ENCODE measurements around the gene CENPN. TPM values are rescaled to one million over a fixed set of nuclear protein-coding genes. Genes with fewer than 3 reads are reported as not detected.

The CENPN gene
- total RNA-seq, 2 experiments from 2014 or later, result 39.4 to 47.0 TPM

- Mint-ChIP-seq H3K4me3 (peak overlapping the region; percentile 88), H3K27ac (peak overlapping the region; percentile 94), H3K27me3 (no peaks in the 10 kb centered on the region), H3K9me3 (no peaks in the 10 kb centered on the region), H3K4me1 (peaks cover 35% of the 10 kb centered on the region), H3K36me3 (peaks cover 23% of the 10 kb centered on the region)
- POLR2A ChIA-PET, result interaction anchor here (1.6 kb wide), 1 partner anchor 80 kb away, joined by 4 read pairs; the partner anchor contains the start of gene C16orf46
- DNase-seq, result no peak
- ATAC-seq (ENCODE audit: low read depth), result no peak
Observed at GRCh38 chr16:80996688-80997138, 10.3 kb upstream of the CENPN start.

DNA sequence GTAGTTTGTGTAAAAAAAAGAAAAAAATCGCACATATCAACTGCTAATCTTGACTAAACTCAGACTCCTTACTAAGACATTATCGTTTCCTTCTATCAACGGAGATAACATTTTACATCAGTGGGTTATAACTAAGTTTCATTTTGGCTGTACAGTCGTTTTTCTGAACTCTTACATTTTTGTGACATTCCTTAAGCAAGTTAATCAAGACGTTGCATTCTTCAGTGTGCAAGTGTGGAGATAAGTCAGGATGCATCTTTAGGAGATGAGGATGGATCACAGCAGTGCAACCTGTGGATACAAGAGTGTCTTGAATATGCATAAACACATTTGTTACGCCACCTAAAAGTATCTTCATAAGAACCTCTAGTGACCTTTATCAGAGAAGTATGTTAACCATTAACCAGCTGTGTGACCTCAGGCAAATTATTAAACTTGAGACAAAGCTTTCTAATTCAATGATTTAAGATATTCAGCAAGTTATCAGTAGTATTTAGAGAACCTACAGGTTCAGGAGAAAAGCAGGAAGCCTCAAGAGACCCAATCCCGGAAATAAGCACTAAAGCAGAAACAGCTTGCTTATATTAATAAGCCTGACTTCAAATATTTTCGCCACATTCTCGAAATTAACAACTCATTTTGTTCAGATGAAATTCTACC is 9.7 kb upstream of the CENPN start:
- peak overlapping the region; percentile 94 for H3K27ac Mint-ChIP-seq
- peak; percentile 52 for ATAC-seq (ENCODE audit: low read depth)

GRCh38 chr16:80997964-80998620 is 8.9 kb upstream of the CENPN start:
- Mint-ChIP-seq H3K27ac (peak overlapping the region; percentile 27), H3K4me3 (peak overlapping the region; percentile 49), H3K36me3 (peaks cover 25% of the 10 kb centered on the region), H3K27me3 (no peaks in the 10 kb centered on the region), H3K9me3 (no peaks in the 10 kb centered on the region), H3K4me1 (peaks cover 41% of the 10 kb centered on the region)
- POLR2A ChIA-PET, result interaction anchor here (1.5 to 1.6 kb wide), 2 partner anchors 8 to 79 kb away, joined by 4 to 18 read pairs; partner anchors contain the start of genes C16orf46, CENPN and CMC2
- ATAC-seq (ENCODE audit: low read depth) (no peak), DNase-seq (no peak)

More for the DNA sequence above, 9.7 kb upstream of the CENPN start:
- peaks cover 25% of the 10 kb centered on the region for H3K36me3 Mint-ChIP-seq
- POLR2A ChIA-PET, result interaction anchor here (0.7 to 1.6 kb wide), 3 partner anchors 9 to 79 kb away, joined by 3 to 18 read pairs (median 4); partner anchors contain the start of genes C16orf46, CENPN and CMC2
- peak overlapping the region; percentile 88 for H3K4me3 Mint-ChIP-seq
- no peak for DNase-seq
- H3K9me3 Mint-ChIP-seq, result no peaks in the 10 kb centered on the region
- H3K27me3 Mint-ChIP-seq, result no peaks in the 10 kb centered on the region
- H3K4me1 Mint-ChIP-seq, result peaks cover 38% of the 10 kb centered on the region

DNA sequence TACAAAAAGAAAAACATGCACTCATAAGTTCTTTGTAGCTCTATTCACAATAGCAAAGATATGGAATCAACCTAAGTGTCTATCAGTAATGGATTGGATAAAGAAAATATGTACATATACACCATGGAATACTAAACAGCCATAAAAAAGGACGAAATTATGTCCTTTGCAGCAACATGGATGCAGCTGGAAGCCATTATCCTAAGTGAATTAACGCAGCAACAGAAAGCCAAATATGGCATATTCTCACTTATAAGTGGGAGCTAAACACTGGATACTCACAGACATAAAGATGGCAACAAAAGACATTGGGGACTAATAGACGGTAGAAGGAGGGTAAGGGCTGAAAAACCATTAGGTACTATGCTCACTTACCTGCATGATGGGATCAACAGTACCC is 6.1 kb upstream of the CENPN start:
- no peak overlapping the region for H3K27ac Mint-ChIP-seq
- H3K4me3 Mint-ChIP-seq, result no peak overlapping the region
- ATAC-seq (ENCODE audit: low read depth) (no peak), DNase-seq (no peak)
- H3K4me1 Mint-ChIP-seq, result peaks cover 49% of the 10 kb centered on the region
- H3K9me3 Mint-ChIP-seq, result no peaks in the 10 kb centered on the region
- no peaks in the 10 kb centered on the region for H3K27me3 Mint-ChIP-seq
- peaks cover 25% of the 10 kb centered on the region for H3K36me3 Mint-ChIP-seq
- POLR2A ChIA-PET, result no interaction called here

DNA sequence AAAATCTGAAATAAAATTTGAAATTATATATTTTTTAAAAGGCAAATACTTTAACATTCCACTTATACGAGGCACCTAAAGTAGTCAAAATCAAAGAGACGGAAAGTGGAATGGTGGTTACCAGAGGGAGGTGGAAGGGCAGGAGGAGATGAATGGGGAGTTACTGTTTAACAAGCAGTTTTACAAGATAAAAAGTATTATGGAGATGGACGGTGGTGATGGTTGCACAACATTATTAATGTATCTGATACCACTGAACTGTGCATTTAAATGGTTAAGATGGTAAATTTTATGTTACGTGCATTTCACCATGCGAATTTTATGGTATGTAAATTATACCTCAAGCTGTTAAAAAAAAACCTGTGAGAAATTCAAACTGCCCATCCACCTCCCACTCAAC is 5.7 kb upstream of the CENPN start:
- Mint-ChIP-seq H3K36me3 (peaks cover 25% of the 10 kb centered on the region), H3K27ac (no peak overlapping the region), H3K4me1 (peaks cover 51% of the 10 kb centered on the region), H3K4me3 (no peak overlapping the region), H3K9me3 (no peaks in the 10 kb centered on the region), H3K27me3 (no peaks in the 10 kb centered on the region)
- POLR2A ChIA-PET, result no interaction called here
- DNase-seq (no peak), ATAC-seq (ENCODE audit: low read depth) (no peak)

DNA sequence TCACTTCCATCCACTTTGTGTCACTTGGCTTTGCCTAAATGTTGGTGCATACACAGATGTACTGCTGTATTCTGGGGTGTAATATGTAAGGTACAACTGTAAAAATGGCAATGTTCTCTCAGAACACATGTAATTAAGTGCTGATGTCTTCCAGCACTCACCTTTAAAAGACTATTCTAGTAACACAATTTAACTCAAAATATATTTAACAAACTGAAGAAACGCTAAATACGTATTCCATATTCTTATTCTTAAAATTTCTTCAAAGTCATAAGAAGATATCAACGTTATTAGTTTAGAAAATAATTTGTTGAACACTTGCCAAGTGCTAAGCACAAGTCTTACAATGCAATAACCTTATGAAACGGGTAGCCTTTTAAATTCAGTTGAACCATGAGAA is 4.0 kb upstream of the CENPN start:
- ATAC-seq (ENCODE audit: low read depth) (no peak), DNase-seq (no peak)
- Mint-ChIP-seq H3K4me1 (peaks cover 42% of the 10 kb centered on the region), H3K9me3 (no peaks in the 10 kb centered on the region), H3K27me3 (no peaks in the 10 kb centered on the region), H3K36me3 (peaks cover 25% of the 10 kb centered on the region), H3K4me3 (peak overlapping the region; percentile 95), H3K27ac (peak overlapping the region; percentile 91)
- POLR2A ChIA-PET, result interaction anchor here (0.8 to 0.9 kb wide), 2 partner anchors 9 to 74 kb away, joined by 3 read pairs; partner anchors contain the start of gene C16orf46

GRCh38 chr16:81003610-81004460 is 3.2 kb upstream of the CENPN start:
- peak overlapping the region; percentile 91 for H3K27ac Mint-ChIP-seq
- peak overlapping the region; percentile 95 for H3K4me3 Mint-ChIP-seq
- peak; percentile 37 for DNase-seq
- no peaks in the 10 kb centered on the region for H3K27me3 Mint-ChIP-seq
- no peaks in the 10 kb centered on the region for H3K9me3 Mint-ChIP-seq
- H3K4me1 Mint-ChIP-seq, result peaks cover 42% of the 10 kb centered on the region
- no peak for ATAC-seq (ENCODE audit: low read depth)
- POLR2A ChIA-PET, result interaction anchor here (0.8 to 2.5 kb wide), 4 partner anchors 9 to 73 kb away, joined by 3 to 15 read pairs (median 4); partner anchors contain the start of genes ATMIN and C16orf46
- peaks cover 25% of the 10 kb centered on the region for H3K36me3 Mint-ChIP-seq

DNA sequence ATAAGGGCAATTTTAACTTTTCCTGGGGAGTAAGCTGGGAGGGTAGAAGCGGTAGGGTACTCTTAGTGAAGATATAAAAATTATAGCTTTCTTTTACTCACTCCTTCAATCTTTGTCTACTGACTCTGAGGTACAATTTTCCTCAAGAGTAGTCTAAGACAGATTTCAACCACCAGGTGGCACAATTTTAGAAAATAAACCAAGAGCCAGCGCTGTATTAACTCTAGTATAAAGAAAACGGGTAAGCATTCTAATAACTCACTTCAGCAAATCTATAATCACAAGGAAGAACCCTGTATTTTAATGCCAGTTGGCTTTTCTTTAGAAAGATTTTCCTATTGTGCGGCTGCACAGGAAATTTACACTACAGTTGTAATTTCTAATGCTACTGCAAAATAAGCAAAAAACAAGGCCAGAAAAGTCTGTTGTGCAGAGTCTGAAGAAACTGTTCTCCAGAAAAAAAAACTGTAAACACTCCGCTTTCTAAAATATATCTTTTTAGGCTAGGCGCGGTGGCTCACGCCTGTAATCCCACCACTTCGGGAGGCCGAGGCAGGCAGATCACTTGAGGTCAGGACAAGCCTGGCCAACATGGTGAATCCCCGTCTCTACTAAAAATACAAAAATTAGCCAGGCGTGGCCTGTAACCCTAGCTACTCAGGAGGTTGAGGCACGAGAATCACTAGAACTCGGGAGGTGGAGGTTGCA is 2.2 kb upstream of the CENPN start:
- DNase-seq, result no peak
- Mint-ChIP-seq H3K9me3 (no peaks in the 10 kb centered on the region), H3K4me1 (peaks cover 41% of the 10 kb centered on the region), H3K27me3 (no peaks in the 10 kb centered on the region), H3K36me3 (peaks cover 23% of the 10 kb centered on the region), H3K27ac (peak overlapping the region; percentile 91), H3K4me3 (peak overlapping the region; percentile 95)
- POLR2A ChIA-PET, result interaction anchor here (0.6 to 2.5 kb wide), 3 partner anchors 31 to 311 kb away, joined by 3 to 15 read pairs (median 5); partner anchors contain the start of genes ATMIN and C16orf46
- ATAC-seq (ENCODE audit: low read depth), result no peak

DNA sequence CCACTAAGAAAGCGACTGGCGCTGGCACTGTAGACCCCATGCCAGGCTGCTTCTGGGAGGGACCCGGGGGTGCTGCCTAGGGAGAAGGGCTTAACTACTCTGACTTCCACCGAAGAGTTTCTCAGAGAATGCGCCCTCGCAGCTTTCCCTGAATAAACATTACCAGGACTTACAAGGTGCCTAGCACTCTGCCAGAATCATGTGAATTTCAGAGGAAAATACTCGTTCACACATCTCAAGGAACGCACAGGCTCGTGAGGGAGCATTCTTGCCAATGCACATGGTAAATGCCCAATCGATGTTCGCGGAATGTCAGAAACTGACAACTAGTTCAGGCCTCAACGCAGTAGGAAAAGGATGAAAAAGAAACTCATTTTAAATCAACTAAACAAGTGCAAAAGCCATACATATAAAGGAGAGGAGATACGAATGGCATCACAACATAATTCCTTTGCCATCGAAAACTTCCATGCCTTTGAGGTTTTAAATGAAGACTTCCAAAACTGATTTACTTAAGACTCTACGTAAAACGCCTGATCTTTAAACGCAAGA is 1.3 kb upstream of the CENPN start:
- no peak for ATAC-seq (ENCODE audit: low read depth)
- Mint-ChIP-seq H3K4me3 (peak overlapping the region; percentile 95), H3K27me3 (no peaks in the 10 kb centered on the region), H3K36me3 (peaks cover 23% of the 10 kb centered on the region), H3K4me1 (peaks cover 41% of the 10 kb centered on the region), H3K9me3 (no peaks in the 10 kb centered on the region), H3K27ac (peak overlapping the region; percentile 100)
- no peak for DNase-seq
- POLR2A ChIA-PET, result interaction anchor here (0.6 to 2.5 kb wide), 4 partner anchors 8 to 310 kb away, joined by 3 to 18 read pairs (median 10); partner anchors contain the start of genes ATMIN and C16orf46

DNA sequence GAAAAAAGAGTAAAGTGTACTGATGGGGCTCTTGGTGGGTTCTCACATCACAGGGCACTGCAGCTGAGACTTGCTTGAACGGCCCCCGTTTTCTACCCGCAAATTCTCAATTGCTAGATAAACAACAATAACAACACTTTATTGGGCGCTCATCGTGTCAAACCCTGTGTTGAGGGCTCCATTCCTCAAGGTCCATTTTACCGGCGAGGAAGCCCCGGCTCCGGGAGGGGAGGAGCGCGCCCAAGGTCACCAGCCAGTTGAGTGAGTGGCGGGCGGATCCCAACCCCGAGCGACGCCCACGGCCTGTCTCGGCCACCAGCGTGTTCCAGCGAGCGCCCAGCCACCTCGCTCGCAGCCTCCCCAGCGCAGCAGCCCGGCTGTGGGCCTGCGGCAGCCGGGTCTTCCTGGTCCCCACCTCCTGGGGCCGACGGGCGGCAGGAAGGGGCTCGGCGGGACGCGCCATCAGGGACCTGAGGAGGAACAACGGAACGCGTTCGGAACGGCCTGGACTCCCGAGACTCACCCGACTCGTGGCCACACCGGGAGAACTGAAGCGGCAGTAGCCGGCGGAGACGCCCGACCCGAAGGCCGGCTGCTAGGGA is 702 bp upstream of the CENPN start:
- Mint-ChIP-seq H3K4me1 (peaks cover 46% of the 10 kb centered on the region), H3K27me3 (no peaks in the 10 kb centered on the region), H3K4me3 (peak overlapping the region; percentile 95), H3K36me3 (peaks cover 29% of the 10 kb centered on the region), H3K27ac (peak overlapping the region; percentile 100), H3K9me3 (no peaks in the 10 kb centered on the region)
- ATAC-seq (ENCODE audit: low read depth) (peak; percentile 41), DNase-seq (no peak)
- POLR2A ChIA-PET, result interaction anchor here (0.9 to 2.5 kb wide), 9 partner anchors 9 to 308 kb away, joined by 3 to 18 read pairs (median 5); partner anchors contain the start of genes ATMIN, C16orf46 and GAN

DNA sequence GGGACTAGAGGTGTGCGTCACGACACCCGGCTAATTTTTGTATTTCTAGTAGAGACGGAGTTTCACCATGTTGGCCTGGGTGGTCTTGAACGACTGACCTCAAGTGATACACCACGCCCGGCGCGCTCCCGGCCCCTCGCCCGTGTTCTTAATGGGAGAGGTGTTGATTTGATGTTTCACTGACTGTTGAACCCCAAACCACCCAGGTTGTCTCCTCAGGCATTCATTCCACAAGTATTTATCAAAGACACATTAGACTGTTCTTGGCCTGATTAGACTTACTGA is 1.4 kb downstream of the CENPN start:
- DNase-seq (no peak), ATAC-seq (ENCODE audit: low read depth) (no peak)
- Mint-ChIP-seq H3K27ac (peak overlapping the region; percentile 100), H3K36me3 (peaks cover 28% of the 10 kb centered on the region), H3K4me1 (peaks cover 34% of the 10 kb centered on the region), H3K27me3 (no peaks in the 10 kb centered on the region), H3K4me3 (peak overlapping the region; percentile 95), H3K9me3 (no peaks in the 10 kb centered on the region)
- POLR2A ChIA-PET, result interaction anchor here (1.0 kb wide), 1 partner anchor 11 kb away, joined by 3 read pairs; no protein-coding TSS in a partner anchor

GRCh38 chr16:81012974-81013373 is 6.0 kb downstream of the CENPN start:
- POLR2A ChIA-PET, result no interaction called here
- ATAC-seq (ENCODE audit: low read depth) (no peak), DNase-seq (no peak)
- H3K9me3 Mint-ChIP-seq, result no peaks in the 10 kb centered on the region
- H3K27ac Mint-ChIP-seq, result no peak overlapping the region
- H3K4me3 Mint-ChIP-seq, result no peak overlapping the region
- H3K4me1 Mint-ChIP-seq, result peaks cover 20% of the 10 kb centered on the region
- H3K36me3 Mint-ChIP-seq, result peaks cover 41% of the 10 kb centered on the region
- H3K27me3 Mint-ChIP-seq, result no peaks in the 10 kb centered on the region
